ELR (cell line): ENCODE measurements around the gene NTRK3.

Experiments
- DNase-seq: peaks from one replicate; pipeline ENCODE4 v3.0.0-alpha.2; 2015; ENCODE audit warnings: low read depth

NTRK3 gene

GRCh38 chr15:88120026-88120425 lies 136.5 kb downstream of the NTRK3 start:
- no peak for DNase-seq

GRCh38 chr15:88118741-88119140 lies 137.8 kb downstream of the NTRK3 start:
- no peak for DNase-seq

GRCh38 chr15:88118035-88118434 lies 138.5 kb downstream of the NTRK3 start:
- no peak for DNase-seq

DNA sequence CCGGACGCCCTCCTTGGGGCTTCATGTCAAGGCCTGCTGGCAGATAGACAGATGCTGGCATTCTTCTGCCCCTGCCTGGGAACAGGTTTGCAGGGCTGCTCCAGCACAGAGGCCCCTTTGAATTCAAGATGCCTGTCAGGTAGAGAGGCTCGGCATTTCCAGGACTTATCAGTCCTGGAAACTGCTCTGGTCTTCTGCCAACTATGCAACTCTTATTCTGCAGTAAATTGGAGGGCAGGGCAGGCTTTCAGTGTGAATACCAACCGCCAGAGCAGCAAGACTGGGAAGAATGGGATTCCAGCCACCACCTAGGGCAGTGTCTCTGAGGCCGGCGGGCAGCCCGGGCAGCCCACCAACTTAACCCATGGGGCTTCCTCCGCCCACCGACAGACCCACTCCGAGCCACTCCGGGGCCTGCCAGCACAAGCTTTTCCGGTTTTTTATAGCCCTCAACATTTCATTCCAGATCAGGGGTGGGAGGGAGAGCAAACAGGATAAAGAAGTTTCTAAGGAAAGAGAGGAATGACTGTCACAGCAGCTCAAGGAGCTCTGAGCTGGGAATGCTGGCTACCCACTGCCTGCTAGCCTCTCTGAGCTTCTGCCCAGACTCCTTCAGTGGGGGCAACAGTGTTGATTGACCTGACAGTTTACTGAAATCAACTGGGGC lies 140.9 kb downstream of the NTRK3 start:
- DNase-seq: no peak

DNA sequence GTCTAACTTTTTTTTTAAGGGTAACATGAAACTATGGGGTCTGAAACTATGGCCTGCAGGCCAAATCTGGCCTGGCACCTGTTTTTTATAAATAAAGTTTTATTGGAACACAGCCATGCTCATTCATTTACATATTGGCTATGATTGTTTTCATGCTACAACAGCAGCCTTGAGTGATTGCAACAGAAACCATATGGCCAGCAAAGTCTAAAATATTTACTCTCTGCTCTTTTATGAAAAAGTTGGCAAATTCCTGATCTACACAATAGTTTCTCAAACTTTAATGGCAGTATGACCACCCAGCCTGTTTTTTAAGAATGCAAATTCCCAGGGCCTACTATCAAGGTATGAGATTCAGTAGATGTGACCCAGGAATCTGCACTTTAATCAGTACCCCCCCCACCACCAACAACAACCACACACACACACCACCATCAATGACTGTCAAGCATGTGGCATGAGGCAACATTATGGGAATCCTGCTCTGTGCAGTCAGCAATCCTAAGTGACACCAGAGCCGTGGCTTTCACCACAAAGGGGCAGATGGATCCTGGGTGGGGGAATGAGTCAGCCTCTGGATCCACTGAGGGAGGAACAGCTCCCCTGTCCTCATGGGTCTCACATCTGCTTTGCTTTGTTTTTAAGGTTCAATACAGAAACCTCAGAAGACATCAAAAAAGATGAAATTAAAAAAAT lies 142.8 kb downstream of the NTRK3 start:
- DNase-seq: no peak

DNA sequence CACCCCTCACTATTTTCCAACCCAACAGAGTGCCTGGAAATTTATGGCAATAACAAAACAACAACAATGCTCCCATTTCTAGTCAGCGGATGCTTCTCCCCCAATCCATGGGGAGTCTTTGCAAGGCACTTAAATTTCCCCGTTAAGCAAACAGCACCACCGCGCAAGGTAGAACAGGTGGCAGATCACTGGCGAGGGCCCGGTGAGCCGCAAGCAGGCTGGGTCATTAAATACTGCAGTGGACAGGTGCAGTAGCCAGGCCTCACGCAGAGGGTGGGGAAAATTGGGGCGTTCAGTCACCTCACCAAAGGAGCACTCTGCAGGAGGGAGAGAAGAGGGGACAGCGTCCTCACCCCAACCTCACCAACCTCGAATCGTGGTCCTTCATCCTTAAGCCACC lies 147.5 kb downstream of the NTRK3 start:
- no peak for DNase-seq

GRCh38 chr15:88108477-88108876 lies 148.1 kb downstream of the NTRK3 start:
- DNase-seq: no peak

- no peak for DNase-seq
Observed at GRCh38 chr15:88106074-88106473, 150.5 kb downstream of the NTRK3 start.

DNA sequence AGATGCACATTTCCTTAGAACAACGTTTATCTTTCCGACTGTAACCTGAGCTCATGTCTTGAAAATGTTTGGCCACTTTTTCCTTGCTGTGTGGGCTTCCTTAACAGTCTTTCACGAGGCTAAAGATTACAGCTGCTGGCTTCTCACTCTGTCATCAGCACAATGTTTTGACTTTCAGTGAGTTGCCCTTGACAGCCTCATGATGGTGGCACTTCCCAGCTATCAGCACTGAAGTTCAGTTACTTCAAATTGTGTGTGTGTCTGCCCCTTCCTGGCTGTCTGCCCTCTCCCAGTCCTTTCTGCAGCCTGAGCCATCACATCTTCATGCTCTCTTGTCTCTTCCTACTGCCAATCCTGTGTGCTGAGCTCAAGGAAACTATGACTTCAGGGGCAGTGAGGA lies 152.2 kb downstream of the NTRK3 start:
- no peak for DNase-seq

DNA sequence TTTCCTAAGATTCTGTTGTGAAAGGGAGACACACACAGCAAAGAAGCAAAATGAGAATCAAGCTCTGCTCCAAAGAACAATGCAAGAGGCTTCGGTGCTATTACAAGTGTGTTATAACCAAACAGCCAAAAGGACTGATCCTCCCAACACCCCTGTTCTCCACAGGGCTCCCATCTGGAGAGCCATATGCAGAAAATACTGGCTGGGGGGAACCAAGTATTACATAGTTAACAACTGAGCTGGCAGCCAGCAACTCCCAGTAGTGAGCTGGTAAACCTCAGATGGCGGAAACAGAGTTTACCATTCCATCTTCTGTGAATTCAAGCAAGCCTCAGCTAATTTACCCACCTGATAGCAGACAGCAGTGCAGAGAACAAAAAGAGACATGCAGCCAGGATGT lies 156.4 kb downstream of the NTRK3 start:
- no peak for DNase-seq

DNA sequence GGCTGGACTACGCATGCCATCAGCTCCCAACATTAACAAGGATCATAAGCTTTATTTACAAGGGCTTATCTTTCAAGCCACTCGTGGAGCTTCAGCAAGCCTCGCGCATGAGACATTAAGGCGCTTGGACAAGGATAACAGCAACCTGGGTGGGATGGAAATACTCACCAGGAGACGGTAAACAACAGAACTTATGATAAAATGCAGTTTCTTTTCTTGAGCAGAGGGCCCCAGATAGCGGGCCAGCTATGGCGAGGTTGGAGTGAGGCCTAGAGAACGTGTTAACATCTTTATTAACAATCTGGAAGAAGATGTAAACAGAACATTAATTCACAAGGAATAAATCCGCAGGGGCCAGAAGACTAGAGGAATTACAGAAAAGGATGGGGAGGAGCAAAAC lies 158.2 kb downstream of the NTRK3 start:
- no peak for DNase-seq

- DNase-seq: no peak
Observed at GRCh38 chr15:88091444-88092016, 165.0 kb downstream of the NTRK3 start.

DNA sequence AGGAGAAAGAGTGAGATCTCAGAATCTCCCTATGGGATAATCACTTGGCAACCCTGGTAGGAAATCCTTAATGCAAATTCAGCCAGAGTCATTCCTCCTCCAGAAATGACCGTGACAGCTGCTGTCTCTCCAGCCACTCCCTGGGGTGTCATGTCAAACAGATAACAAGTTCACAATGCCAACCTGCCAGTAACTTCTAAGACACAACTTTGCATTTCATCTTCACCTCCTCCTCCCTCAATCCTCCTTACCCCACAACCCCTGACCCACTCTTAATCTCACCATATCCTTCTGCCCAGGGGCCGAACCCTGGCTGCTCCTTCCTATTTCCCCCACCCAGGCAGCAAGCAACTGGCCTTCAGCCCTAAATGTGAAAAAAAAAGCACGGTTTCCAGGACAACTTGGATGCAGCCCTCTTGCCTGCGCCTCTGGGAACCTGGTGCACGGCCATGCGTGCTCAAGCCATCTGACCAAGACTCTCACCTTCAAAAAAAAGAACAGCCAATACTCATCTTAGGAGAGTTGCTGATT lies 166.0 kb downstream of the NTRK3 start:
- DNase-seq: no peak

- no peak for DNase-seq
Observed at GRCh38 chr15:88089731-88090130, 166.8 kb downstream of the NTRK3 start.

DNA sequence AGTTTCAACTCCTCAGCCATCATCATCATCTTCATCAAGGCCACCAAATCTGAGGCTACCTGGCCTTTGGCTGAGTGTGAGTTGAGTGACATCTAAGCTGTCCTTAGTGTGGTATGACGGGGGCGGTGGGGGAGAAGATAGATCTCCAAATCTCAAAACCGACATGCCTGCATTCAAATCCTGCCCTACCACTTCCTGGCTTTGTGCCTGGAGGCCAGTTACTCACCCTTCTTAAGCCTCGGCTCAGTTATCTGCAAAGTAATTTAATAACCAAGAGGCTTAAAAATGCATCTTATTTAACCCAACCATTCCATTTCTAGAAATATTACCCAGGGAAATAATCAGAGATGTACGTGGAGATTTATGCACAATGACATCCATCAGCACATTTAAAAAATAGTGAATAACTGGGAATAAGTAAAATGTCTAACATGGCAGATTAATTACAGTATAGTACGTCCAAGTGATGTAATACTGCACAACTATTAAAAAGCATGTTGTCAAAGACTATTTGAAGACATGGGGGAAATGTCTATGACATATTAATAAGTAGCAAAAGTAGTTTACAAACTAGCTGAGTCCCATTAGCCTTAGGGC lies 167.4 kb downstream of the NTRK3 start:
- DNase-seq: peak; percentile 17

DNA sequence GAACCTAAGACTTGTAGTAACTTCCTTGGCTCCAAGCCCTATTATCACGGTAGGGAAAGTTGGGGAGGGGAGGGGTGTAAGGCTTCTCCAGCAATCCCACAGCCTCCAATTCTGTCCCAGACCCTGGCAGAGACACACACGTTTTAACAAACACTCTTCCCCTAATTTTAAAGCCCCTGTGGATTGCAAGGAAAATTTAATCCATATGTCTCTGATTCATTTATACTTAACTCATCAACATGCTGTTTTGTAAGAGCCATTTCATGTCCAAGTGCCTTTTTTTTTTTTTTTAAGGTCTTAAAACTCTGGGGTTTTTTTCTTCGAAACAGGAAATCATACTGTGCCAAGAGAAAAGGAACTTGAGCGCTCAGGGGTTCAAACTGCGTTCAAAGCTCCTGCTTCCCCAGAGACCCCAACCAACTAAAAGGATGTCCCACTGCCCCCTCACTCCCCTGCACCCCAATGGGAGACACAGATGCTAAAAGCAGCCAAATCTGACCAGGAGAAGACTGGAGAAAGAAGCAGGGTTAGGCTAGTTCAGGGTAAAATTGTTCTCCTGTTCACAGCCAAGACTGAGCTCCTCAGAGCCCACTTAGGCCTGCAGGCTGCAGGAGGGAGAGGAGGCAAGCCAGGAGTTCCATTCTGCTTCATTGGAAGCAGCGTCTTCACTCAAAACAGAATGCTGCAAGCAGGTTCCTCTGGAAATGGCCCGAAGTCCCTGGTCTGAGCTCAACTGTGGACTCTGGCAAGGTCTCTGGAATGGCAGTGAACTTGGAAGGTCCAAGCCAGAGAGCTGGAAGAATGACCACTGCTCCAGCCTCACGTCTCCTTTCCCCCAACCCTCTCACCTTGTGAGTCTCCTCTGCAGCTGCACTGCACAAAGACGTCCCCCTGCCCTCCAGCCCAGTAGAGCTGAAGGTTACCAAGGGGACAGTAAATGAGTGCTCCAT lies 172.5 kb downstream of the NTRK3 start:
- no peak for DNase-seq

- no peak for DNase-seq
Observed at GRCh38 chr15:88080616-88081015, 175.9 kb downstream of the NTRK3 start.

- no peak for DNase-seq
Observed at GRCh38 chr15:88077296-88078020, 179.1 kb downstream of the NTRK3 start.

DNA sequence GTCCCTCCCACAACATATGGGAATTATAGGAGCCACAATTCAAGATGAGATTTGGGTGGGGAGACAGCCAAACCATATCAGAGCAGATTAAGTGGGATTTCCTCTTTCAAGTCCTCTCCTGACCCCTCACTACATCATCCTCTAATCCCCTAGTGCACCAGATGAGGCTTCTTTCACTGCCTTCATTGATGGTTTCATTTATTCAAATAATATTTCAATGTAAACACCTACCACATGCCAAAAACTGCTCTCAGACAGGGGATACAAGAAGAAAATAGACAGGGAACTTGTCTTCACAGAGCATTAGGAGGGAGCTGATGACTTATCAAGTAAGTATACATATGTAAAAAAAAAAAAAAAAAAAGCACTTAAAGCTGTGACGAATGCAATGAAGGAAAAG lies 180.2 kb downstream of the NTRK3 start:
- DNase-seq: no peak

DNA sequence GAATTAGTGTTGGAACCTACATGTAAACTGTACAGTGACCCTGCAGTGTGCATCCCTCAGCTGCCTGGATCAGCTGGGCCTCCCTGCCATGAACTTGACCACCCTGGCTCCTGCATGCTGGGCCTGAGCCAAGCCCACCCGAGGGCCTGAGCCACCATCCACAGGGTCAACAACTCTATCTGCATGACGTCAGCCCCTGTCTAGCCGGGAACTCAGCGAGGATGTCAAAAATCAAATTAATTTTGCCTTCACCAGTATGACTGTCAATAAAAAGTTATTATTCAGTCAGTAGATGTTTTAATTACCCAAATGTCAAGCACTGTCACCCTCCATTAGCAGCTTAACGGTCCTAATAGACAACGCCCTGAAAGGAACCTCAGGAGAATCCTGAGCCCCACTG lies 181.4 kb downstream of the NTRK3 start:
- DNase-seq: no peak

GRCh38 chr15:88074386-88074785 lies 182.2 kb downstream of the NTRK3 start:
- no peak for DNase-seq
